K562 (cell line): ENCODE measurements around the gene BRINP2. TPM values are rescaled to one million over a fixed set of nuclear protein-coding genes. Genes with fewer than 3 reads are reported as not detected.

Experiments used
- ATAC-seq: fragments of 200-7000 bp; cut with Tn5 transposase; 3 replicates; pipeline ENCODE4 v1.9.1; 2020; ENCODE audit warnings: moderate library complexity
- BruUV-seq: library from RNA; stranded (reverse); fragments of 400-500 nt; replicated peaks from 2 replicates; lab custom pipeline; 2021; lab: Mats Ljungman, UMichigan
- CTCF ChIA-PET: fragments of 300-600 bp; formaldehyde crosslinking; extraction: SDS; loops from one replicate; lab custom pipeline; 2021; ENCODE audit warnings: low intra/inter-chr PET ratio; lab: Yijun Ruan, JAX
- POLR2A ChIA-PET: fragments of 300-600, 350-650 bp; sonication (Branson Sonifier 250); formaldehyde crosslinking; extraction: SDS; loops from one replicate; lab custom pipeline; 2021; ENCODE audit warnings: antibody characterized with exemption, inconsistent platforms; lab: Yijun Ruan, JAX
- DNase-seq, 4 experiments: peaks; one replicate each; pipeline versions ENCODE4 v3.0.0 to v3.0.0-alpha.2; 2011 to 2018; ENCODE audit warnings: low spot score in 3 of 4, mixed read lengths in 3 of 4; ENCODE audit errors: extremely low read depth in 1 of 4
- FAIRE-seq: peaks from 2 replicates; lab custom pipeline; 2011; peaks lifted over from hg19 to GRCh38; lab: Jason Lieb, UNC
- H2AFZ ChIP-seq: 2 replicates; pipeline ENCODE4 v1.6.0; 2011; ENCODE audit warnings: low read depth, low read length, control low read depth, inconsistent platforms
- H3K27ac ChIP-seq: fragments of 200-600 bp; 3 replicates; pipeline ENCODE4 v1.8.0; 2011; ENCODE audit warnings: low read depth, mild to moderate bottlenecking, control low read depth, inconsistent platforms, low read length, moderate library complexity, mixed read lengths; ENCODE audit errors: extremely low read depth
- H3K27me3 ChIP-seq, 2 experiments: fragments of 300-600 bp in 1 of 2; 2 replicates in 1 of 2; 3 replicates in 1 of 2; pipeline versions ENCODE4 v1.6.0 to v1.8.0; 2011; ENCODE audit warnings: inconsistent platforms in 2 of 2, low read length in 2 of 2, mild to moderate bottlenecking in 1 of 2, mixed read lengths in 1 of 2, moderate library complexity in 1 of 2; ENCODE audit not compliant: control insufficient read depth in 2 of 2, insufficient read depth in 2 of 2
- H3K36me3 ChIP-seq: fragments of 300-600 bp; 3 replicates; pipeline ENCODE4 v1.8.0; 2011; ENCODE audit warnings: mild to moderate bottlenecking, low read length, inconsistent platforms; ENCODE audit not compliant: control insufficient read depth, insufficient read depth
- H3K4me1 ChIP-seq, 2 experiments: fragments of 200-600 bp in 1 of 2; replicated peaks in 1 of 2; 2 replicates in 1 of 2; 3 replicates in 1 of 2; pipeline versions ENCODE4 v1.5.1 to v1.8.0; 2011; ENCODE audit warnings: inconsistent platforms in 2 of 2, low read length in 2 of 2, mild to moderate bottlenecking in 1 of 2, mixed read lengths in 1 of 2, moderate library complexity in 1 of 2; ENCODE audit not compliant: control insufficient read depth in 2 of 2, insufficient read depth in 2 of 2
- H3K4me2 ChIP-seq: 2 replicates; pipeline ENCODE4 v1.6.1; 2011; ENCODE audit warnings: low read length, control low read depth, inconsistent platforms, mixed read lengths; ENCODE audit not compliant: insufficient read depth
- H3K4me3 ChIP-seq: fragments of 200-600 bp; sonication (generic), shearing (Covaris generic); 2 replicates; pipeline ENCODE4 v1.5.1; 2016; ENCODE audit warnings: control low read depth, inconsistent platforms
- H3K79me2 ChIP-seq: fragments of 200-600 bp; 3 replicates; pipeline ENCODE4 v1.8.0; 2011; ENCODE audit warnings: low read length, inconsistent platforms; ENCODE audit not compliant: control insufficient read depth, insufficient read depth
- H3K9ac ChIP-seq, 2 experiments: 2 replicates each; pipeline versions ENCODE4 v1.6.0 to v1.6.1; 2011; ENCODE audit warnings: low read depth in 2 of 2, low read length in 2 of 2, control low read depth in 1 of 2, inconsistent platforms in 1 of 2, mild to moderate bottlenecking in 1 of 2, mixed read lengths in 1 of 2; ENCODE audit not compliant: insufficient read depth in 1 of 2
- H3K9me1 ChIP-seq: one replicate; pipeline ENCODE4 v1.6.0; 2011; ENCODE audit warnings: inconsistent platforms, mild to moderate bottlenecking, low read length, moderate library complexity; ENCODE audit not compliant: control insufficient read depth, insufficient read depth
- H3K9me3 ChIP-seq: replicated peaks from 2 replicates; pipeline ENCODE4 v1.5.1; 2011; ENCODE audit warnings: low read depth, low read length, inconsistent platforms; ENCODE audit not compliant: control insufficient read depth, insufficient read depth
- H4K20me1 ChIP-seq: replicated peaks from 2 replicates; pipeline ENCODE4 v1.6.1; 2011; ENCODE audit warnings: low read length, inconsistent platforms, mixed read lengths; ENCODE audit not compliant: control insufficient read depth, insufficient read depth
- CTBP1 ChIP-seq: fragments of 450-650 bp; IDR thresholded peaks from 2 replicates; pipeline ENCODE4 v1.6.1; 2016; ENCODE audit warnings: borderline replicate concordance
- EP300 ChIP-seq: IDR thresholded peaks from 2 replicates; pipeline ENCODE4 v1.6.1; 2012; ENCODE audit warnings: low read length, improper control_type of control experiment
- FOXJ3 ChIP-seq: sonication (generic); formaldehyde crosslinking; IDR thresholded peaks from 2 replicates; pipeline ENCODE4 v1.4.0; 2020; ENCODE audit warnings: mild to moderate bottlenecking, missing genetic modification reagents
- GTF2A2 ChIP-seq: IDR thresholded peaks from 2 replicates; pipeline ENCODE4 v1.6.1; 2016; ENCODE audit warnings: mild to moderate bottlenecking, missing genetic modification characterization, missing compliant biosample characterization
- MCM3 ChIP-seq: fragments of 450-650 bp; IDR thresholded peaks from 2 replicates; pipeline ENCODE4 v1.6.1; 2016
- NCOA4 ChIP-seq: fragments of 450-650 bp; IDR thresholded peaks from 2 replicates; pipeline ENCODE4 v1.6.1; 2018; ENCODE audit warnings: mild to moderate bottlenecking; ENCODE audit not compliant: partially characterized antibody
- NEUROD1 ChIP-seq: fragments of 150-350 bp; IDR thresholded peaks from 2 replicates; pipeline ENCODE4 v1.6.1; 2014; ENCODE audit warnings: borderline replicate concordance, low read length, low read depth; ENCODE audit not compliant: partially characterized antibody
- PHB2 ChIP-seq: fragments of 450-650 bp; IDR thresholded peaks from 2 replicates; pipeline ENCODE4 v1.6.1; 2017; ENCODE audit warnings: low read depth
- PHF8 ChIP-seq: fragments of 200-600 bp; sonication (generic); IDR thresholded peaks from 2 replicates; pipeline ENCODE4 v1.6.1; 2012; ENCODE audit warnings: mixed run types, mild to moderate bottlenecking, inconsistent platforms, low read length, moderate library complexity, borderline replicate concordance
- POU5F1 ChIP-seq: fragments of 150-350 bp; IDR thresholded peaks from 2 replicates; pipeline ENCODE4 v1.6.1; 2014; ENCODE audit warnings: borderline replicate concordance, low read length, low read depth, mild to moderate bottlenecking; ENCODE audit not compliant: partially characterized antibody
- TAF15 ChIP-seq: fragments of 200-400 bp; formaldehyde crosslinking; IDR thresholded peaks from 2 replicates; pipeline ENCODE4 v1.6.1; 2017; ENCODE audit warnings: mild to moderate bottlenecking, low read depth, low read length, moderate library complexity
- ZEB2 ChIP-seq: fragments of 450-650 bp; IDR thresholded peaks from 2 replicates; pipeline ENCODE4 v1.6.1; 2016
- WGBS: fragments of 100-300 bp; shearing (Covaris generic); methylation state at CpG from one replicate; pipeline ENCODE4 v1.1.6; 2016; ENCODE audit warnings: low coverage, mixed read lengths; ENCODE audit not compliant: insufficient coverage; ENCODE audit errors: missing lambda C conversion rate; 5-methylcytosine and 5-hydroxymethylcytosine counted together
- in situ Hi-C: fragments of 300-500 bp; cut with MboI; formaldehyde crosslinking; loops from 4 replicates; pipeline ENCODE4 v1.15.0; 2018; ENCODE audit warnings: inconsistent platforms, mixed read lengths
- intact Hi-C: fragments of 100-400 bp; cut with micrococcal nuclease; formaldehyde crosslinking; loops from 2 replicates; pipeline ENCODE4 v1.14.2; 2022
- polyA plus RNA-seq, 8 experiments: library from polyadenylated mRNA; depleted of rRNA in 4 of 8; stranded (reverse) in 5 of 8; unstranded in 3 of 8; fragments of >200 nt; fragmentation: Nextera tagmentation in 2 of 8; fragmentation: Illumina TruSeq in 1 of 8; extraction: Ambion mirVana in 2 of 8; extraction: Trizol in 1 of 8; gene quantifications; 2 replicates each; pipeline versions ENCODE4 v1.2.1 to v1.2.3, GENCODE V29; 2011 to 2014; ENCODE audit warnings: inconsistent platforms in 1 of 8, missing spikeins in 1 of 8
- total RNA-seq, 7 experiments: library from RNA; depleted of rRNA in 6 of 7; stranded (reverse); fragments of >200 nt in 6 of 7; fragmentation: Illumina TruSeq in 2 of 7; extraction: Trizol in 2 of 7; gene quantifications; 2 replicates each; pipeline versions ENCODE4 v1.2.1 to v1.2.3, GENCODE V29; 2011 to 2021; ENCODE audit warnings: low replicate concordance in 1 of 7
- TF ChIP-seq, protein P1 (sequence below): sonication (generic); formaldehyde crosslinking; IDR thresholded peaks from 2 replicates; pipeline ENCODE4 v1.8.0; 2022; ENCODE audit warnings: mild to moderate bottlenecking, missing genetic modification reagents
- TF ChIP-seq, protein P2 (sequence below): fragments of 250-450 bp; sonication (Bioruptor Pico); IDR thresholded peaks from 2 replicates; pipeline ENCODE4 v1.8.0; 2021; ENCODE audit warnings: moderate library complexity, mild to moderate bottlenecking, inconsistent platforms

BRINP2 gene
- total and polyA plus RNA-seq, 9 of the 15 experiments (the other 6 are each of a cell fraction or from before 2014, with no cell fraction given): not detected

DNA sequence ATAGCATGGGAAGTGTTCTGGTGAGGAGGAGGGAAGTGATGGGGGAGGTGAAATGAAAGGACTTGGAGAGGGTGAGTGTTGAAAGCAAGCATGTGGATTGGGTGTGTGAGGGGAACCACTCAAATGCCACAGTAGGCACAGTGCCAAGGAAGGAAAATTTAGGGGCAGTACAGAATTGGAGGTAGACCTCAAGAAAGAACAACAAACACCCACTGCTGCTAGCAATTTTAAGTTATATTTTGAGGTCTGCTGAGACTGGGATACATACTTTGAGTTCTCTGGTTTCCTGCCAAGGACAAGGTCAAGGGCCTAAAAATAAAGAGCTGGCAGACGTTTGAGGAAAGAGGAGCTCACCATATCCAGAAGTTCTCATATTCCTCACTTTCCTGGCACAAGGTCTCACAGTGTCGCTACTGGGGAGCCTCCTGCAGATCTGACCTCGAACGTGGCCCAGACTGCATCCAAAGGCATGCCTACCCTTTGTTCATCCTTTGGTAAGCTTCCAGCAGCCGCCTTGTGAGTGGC is 104.0 kb downstream of the BRINP2 start:
- 0% methylated on average over 5 of the region's 5 CpGs for WGBS
- BruUV-seq: no TSS peak
- intact Hi-C loops (no loop called here), in situ Hi-C loops (no loop called here)
- no peaks in the 10 kb centered on the region for H3K27me3 ChIP-seq
- H3K4me1 ChIP-seq: no peaks in the 10 kb centered on the region
- ChIA-PET POLR2A (no interaction called here), CTCF (no interaction called here)
- no peak for TF ChIP-seq ZEB2
- TF ChIP-seq, protein P1, sequence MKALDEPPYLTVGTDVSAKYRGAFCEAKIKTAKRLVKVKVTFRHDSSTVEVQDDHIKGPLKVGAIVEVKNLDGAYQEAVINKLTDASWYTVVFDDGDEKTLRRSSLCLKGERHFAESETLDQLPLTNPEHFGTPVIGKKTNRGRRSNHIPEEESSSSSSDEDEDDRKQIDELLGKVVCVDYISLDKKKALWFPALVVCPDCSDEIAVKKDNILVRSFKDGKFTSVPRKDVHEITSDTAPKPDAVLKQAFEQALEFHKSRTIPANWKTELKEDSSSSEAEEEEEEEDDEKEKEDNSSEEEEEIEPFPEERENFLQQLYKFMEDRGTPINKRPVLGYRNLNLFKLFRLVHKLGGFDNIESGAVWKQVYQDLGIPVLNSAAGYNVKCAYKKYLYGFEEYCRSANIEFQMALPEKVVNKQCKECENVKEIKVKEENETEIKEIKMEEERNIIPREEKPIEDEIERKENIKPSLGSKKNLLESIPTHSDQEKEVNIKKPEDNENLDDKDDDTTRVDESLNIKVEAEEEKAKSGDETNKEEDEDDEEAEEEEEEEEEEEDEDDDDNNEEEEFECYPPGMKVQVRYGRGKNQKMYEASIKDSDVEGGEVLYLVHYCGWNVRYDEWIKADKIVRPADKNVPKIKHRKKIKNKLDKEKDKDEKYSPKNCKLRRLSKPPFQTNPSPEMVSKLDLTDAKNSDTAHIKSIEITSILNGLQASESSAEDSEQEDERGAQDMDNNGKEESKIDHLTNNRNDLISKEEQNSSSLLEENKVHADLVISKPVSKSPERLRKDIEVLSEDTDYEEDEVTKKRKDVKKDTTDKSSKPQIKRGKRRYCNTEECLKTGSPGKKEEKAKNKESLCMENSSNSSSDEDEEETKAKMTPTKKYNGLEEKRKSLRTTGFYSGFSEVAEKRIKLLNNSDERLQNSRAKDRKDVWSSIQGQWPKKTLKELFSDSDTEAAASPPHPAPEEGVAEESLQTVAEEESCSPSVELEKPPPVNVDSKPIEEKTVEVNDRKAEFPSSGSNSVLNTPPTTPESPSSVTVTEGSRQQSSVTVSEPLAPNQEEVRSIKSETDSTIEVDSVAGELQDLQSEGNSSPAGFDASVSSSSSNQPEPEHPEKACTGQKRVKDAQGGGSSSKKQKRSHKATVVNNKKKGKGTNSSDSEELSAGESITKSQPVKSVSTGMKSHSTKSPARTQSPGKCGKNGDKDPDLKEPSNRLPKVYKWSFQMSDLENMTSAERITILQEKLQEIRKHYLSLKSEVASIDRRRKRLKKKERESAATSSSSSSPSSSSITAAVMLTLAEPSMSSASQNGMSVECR (CRISPR knock-in tag): no peak
- TF ChIP-seq PHF8: no peak
- TF ChIP-seq NEUROD1: no peak
- TF ChIP-seq POU5F1: no peak
- TF ChIP-seq MCM3: no peak
- no peak for TF ChIP-seq NCOA4
- TF ChIP-seq CTBP1: no peak
- no peak for TF ChIP-seq GTF2A2 (tag)
- TF ChIP-seq, protein P2, sequence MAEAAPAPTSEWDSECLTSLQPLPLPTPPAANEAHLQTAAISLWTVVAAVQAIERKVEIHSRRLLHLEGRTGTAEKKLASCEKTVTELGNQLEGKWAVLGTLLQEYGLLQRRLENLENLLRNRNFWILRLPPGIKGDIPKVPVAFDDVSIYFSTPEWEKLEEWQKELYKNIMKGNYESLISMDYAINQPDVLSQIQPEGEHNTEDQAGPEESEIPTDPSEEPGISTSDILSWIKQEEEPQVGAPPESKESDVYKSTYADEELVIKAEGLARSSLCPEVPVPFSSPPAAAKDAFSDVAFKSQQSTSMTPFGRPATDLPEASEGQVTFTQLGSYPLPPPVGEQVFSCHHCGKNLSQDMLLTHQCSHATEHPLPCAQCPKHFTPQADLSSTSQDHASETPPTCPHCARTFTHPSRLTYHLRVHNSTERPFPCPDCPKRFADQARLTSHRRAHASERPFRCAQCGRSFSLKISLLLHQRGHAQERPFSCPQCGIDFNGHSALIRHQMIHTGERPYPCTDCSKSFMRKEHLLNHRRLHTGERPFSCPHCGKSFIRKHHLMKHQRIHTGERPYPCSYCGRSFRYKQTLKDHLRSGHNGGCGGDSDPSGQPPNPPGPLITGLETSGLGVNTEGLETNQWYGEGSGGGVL (CRISPR knock-in tag): no peak
- no peak for TF ChIP-seq FOXJ3 (CRISPR knock-in tag)
- TF ChIP-seq TAF15: no peak
- TF ChIP-seq EP300: no peak
- TF ChIP-seq PHB2: no peak
- no peaks in the 10 kb centered on the region for H3K9me1 ChIP-seq
- no peak overlapping the region for H3K4me3 ChIP-seq
- H3K36me3 ChIP-seq: no peaks in the 10 kb centered on the region
- H3K27ac ChIP-seq: no peak overlapping the region
- H2AFZ ChIP-seq: no peak overlapping the region
- H3K79me2 ChIP-seq: no peaks in the 10 kb centered on the region
- ATAC-seq: no peak
- H3K9me3 ChIP-seq: no peaks in the 10 kb centered on the region
- H4K20me1 ChIP-seq: no peaks in the 10 kb centered on the region
- no peak overlapping the region for H3K4me2 ChIP-seq
- H3K9ac ChIP-seq: no peak overlapping the region
- FAIRE-seq: no peak
- DNase-seq: no peak
